HG03025 (cell line): ENCODE measurements around the gene SEZ6L.

Experiments used
- ATAC-seq: cut with Tn5 transposase; IDR thresholded peaks from one replicate; pipeline ENCODE4 v1.9.1; 2021; ENCODE audit warnings: mild to moderate bottlenecking, moderate library complexity; ENCODE audit not compliant: unreplicated experiment, low FRiP score

SEZ6L gene

GRCh38 chr22:26172389-26172990, 3.2 kb downstream of the SEZ6L start:
- no peak for ATAC-seq

- no peak for ATAC-seq
These were observed 5.0 kb downstream of the SEZ6L start for GRCh38 chr22:26174280-26174679.

DNA sequence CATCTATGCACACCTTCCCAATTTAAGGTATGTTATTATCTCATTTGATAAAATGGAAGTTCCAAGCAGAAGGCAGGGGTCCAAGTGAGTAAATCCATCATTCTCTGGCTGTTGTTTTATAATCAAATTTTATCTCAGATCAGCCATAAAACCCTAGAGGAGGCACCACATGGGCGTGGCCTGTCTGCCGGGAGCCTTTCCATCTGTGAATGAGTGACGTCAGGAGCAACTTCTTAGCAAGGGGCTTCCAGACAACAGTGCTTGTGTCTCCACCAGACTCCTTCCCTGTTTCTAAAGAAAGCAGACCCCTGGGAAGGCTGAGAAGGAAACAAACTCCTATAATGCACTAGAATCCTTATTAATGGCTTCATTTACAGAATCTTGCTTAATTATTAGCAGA, 13.5 kb downstream of the SEZ6L start:
- ATAC-seq: no peak

DNA sequence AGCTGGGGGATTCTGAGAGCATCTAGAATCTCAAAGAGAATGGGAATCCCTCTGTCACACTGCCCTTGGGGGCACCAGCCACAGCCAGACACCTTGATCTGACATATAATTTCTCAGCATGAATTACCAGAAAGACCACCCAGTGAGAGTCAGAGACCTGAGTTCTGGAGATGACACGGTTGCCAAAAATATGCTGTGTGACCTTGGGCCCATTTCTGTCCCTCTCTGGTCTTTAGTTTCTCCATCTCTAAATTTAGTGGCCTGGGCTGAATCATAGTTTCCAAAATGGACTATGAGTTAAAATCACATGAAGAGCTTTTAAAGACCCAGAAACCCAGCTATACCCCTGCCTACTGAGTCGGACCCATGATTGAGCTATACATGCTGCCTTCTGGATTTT, 15.9 kb downstream of the SEZ6L start:
- no peak for ATAC-seq

- no peak for ATAC-seq
These were observed 19.1 kb downstream of the SEZ6L start for GRCh38 chr22:26188341-26188740.

- no peak for ATAC-seq
These were observed 25.1 kb downstream of the SEZ6L start for GRCh38 chr22:26194313-26194712.

DNA sequence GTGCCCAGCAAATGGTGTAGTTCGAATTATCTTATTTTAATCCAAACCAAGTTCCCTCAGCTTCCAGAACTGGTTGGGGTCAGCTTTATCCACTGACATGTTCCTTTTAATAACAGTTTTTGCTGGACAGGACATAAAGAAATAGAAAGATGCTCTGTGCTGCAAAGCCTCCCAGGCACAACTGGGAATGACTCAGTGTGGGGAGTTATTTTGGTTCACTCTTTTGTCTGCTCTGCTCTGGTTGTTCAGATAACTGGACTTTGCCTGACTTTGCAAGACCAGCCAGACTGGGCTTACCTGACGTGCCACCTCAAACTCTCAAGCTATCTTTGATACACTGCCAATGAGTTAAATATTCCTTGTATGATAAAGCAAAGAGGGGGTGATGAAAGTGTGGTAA, 25.6 kb downstream of the SEZ6L start:
- ATAC-seq: no peak

DNA sequence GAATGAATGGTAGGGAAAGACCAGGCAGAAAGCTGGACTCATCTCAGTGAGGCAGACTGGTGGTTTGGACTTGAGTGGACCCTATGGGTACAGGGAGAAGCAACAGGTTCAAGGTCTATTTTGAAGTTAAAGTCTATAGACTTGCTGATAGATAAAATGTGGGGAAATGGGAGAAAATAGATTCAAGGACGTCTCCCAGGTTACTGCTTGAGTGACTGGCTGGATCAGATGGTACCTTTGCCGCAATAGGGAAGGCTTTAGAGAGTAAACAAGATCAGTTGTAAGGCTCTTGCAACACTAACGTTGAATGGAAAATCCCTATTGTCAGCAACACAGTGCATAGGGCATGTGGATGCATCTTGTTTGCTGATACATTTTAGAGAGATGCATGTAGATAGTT, 27.4 kb downstream of the SEZ6L start:
- no peak for ATAC-seq

DNA sequence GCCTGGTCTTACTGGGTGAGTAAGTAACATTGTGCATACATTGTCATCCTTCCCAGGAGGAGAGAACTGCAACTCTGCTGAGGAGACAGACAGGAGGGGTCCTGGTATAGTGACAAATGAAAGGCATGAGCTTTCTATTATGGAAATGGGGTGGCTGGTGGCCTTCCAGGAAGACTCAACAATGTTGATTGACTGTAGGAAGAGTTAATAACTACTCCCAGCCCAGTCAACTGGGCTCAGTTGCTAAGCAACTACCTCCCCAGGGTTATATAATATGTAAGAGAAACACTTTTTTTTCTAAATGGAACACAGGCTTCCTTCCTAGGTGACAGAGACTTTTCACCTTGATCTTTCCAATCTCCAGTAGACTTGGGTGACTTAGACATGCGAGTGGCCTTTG, 28.2 kb downstream of the SEZ6L start:
- no peak for ATAC-seq

DNA sequence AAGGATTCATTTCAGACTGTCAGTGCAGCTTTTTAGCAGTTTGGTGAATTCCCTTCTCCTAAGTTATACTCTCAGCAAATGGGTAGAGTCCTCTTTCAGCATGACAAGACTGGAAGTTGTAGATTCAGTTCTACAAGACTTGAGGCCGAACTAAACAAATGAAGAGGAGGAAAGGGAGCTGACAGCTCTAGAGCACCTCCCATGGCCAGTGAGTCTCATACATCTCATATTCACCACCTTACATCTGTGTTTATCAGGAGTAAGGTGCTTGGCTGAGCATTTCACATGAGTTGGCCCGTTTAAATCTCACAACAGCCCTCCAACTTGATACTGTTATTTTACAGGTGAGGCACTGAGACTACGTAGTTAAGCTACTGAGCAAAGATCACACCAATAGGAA, 30.4 kb downstream of the SEZ6L start:
- ATAC-seq: no peak

GRCh38 chr22:26202280-26202924, 33.1 kb downstream of the SEZ6L start:
- ATAC-seq: no peak

DNA sequence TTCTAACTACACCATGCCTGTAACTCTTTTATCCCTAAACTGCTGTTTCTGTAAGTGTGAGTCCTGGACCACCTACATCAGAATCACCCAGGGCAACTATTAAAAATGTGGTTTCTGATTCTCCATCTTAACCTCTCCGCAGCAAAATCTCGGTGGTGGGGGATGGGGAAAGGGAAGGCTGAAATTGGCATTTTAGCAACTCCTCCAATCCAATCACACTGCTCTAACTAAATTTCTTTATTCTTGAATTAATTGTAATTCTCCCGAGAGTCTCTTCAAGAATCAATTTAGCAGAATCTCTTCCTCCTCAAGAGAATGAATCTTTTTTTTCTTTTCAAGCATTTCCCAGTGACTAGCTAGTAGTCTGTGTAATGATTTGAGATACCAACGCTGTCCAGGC, 36.2 kb downstream of the SEZ6L start:
- no peak for ATAC-seq

DNA sequence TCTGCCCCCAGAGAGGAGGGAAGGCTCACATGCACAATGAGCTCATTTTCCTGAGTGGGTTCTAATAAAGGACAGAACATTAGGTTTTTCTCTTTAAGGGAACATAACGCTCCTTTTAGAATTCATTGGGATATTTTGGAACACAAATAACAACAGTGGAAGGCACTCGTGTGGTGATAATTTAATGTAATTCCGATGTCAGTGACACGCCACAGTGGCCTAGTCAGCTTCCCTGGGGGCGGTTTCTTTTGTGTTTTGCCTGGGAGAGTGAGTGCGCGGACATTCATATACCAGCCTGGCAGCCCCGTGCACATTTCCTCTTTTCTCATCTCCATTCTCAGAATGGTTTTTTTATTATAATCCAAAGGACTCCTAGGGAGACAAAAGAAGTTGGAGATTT, 41.1 kb downstream of the SEZ6L start:
- ATAC-seq: no peak

GRCh38 chr22:26213826-26214225, 44.6 kb downstream of the SEZ6L start:
- no peak for ATAC-seq

DNA sequence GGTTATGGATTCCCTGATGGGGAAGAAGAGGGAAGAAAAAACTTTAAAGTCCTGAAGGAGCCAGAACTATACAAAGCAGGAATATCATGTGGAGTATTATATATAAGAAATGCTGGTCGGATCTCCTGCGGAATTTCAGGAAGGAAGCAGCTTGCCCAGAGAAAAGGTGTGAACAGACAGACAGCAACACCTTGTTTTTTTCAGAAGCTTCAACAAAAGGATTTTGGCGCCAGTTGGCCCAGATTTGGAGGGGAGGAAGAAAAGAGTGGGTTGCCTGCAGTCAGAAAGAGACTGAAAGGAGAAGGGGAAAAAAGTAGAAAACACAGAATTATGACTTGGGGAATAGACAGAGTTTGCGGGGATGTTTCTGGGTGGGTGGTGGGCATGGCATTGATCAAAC, 45.2 kb downstream of the SEZ6L start:
- ATAC-seq: no peak

DNA sequence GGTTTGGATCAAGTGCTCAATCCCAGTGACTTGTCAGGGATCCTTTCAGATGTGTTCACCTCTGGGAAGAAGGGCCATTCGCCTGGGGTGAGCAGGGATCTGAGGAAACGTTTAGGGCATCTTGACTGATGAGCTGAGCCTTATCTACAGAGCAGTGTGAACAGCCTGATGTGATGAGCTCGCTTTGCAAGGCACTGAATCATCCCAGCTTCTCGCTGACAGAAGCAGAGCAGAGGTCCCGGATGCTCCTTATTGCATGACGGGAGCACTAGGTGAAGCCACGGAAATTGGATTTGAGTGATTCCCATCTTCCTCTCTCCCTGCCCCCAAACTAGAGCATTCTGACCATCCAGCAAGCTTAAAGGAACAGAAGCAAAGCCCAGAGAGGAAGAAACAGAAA, 46.5 kb downstream of the SEZ6L start:
- no peak for ATAC-seq

DNA sequence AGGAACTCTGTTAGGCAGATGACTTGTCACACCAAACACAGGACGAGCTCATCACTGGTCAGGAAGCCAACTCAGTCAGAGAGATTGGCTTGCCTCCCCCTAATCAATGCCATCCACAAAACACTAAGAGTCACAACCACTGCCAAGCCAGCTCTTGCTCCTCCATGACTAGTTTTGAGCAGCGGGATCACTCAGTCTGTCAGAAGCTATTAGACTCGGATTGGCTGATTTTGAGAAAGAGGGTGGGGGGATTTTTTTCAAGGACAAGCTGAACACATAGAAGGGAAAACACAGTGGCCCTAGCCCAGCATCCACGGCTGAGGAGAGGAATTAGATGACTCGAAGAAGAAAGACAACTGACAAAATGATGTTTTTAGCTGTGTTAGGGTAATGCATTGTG, 55.9 kb downstream of the SEZ6L start:
- no peak for ATAC-seq

- ATAC-seq: no peak
These were observed 57.5 kb downstream of the SEZ6L start for GRCh38 chr22:26226538-26227297.

DNA sequence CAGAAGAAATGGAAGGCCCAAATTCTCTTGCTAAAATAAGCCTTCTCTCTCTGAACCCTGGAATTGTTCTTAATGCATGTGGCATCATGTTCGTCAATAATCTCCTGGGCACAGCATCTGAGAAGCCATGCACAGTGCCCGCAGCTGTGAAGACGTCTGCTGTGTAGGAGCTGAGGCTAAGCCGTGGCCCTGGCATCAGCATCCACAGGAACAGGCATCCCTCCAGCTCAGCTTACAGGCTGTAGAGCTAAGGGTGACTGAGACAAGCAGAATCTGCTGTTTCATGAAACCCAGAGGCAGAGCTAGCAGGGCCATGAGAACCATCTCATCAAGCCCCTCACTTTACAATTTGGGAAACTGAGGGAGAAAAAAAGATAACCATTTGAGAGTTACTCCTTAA, 60.6 kb downstream of the SEZ6L start:
- ATAC-seq: no peak

GRCh38 chr22:26234296-26234695, 65.0 kb downstream of the SEZ6L start:
- no peak for ATAC-seq

GRCh38 chr22:26235792-26236487, 66.7 kb downstream of the SEZ6L start:
- ATAC-seq: no peak
